IMR-90 (cell line): ENCODE measurements around the gene BCL6. TPM values are rescaled to one million over a fixed set of nuclear protein-coding genes. Genes with fewer than 3 reads are reported as not detected.
A peak's percentile ranks its signal among the peaks of the same experiment; 100 is the strongest.

Experiments used
- ATAC-seq: fragments of 200-7000 bp; cut with Tn5 transposase; 2 replicates; pipeline ENCODE4 v1.9.1; 2020; ENCODE audit warnings: low read depth, mild to moderate bottlenecking, moderate library complexity
- BruUV-seq: library from RNA; stranded (reverse); fragments of 400-500 nt; replicated peaks from 2 replicates; lab custom pipeline; 2021; lab: Mats Ljungman, UMichigan
- CTCF ChIA-PET: fragments of 300-600 bp; formaldehyde crosslinking; extraction: SDS; loops from one replicate; lab custom pipeline; 2021; ENCODE audit warnings: antibody characterized with exemption; lab: Yijun Ruan, JAX
- POLR2A ChIA-PET: fragments of 300-600 bp; sonication (Branson Sonifier 250); formaldehyde crosslinking; loops from one replicate; lab custom pipeline; 2022; ENCODE audit warnings: antibody characterized with exemption; ENCODE audit not compliant: unreplicated experiment; lab: Charles Lee
- DNase-seq: peaks from one replicate; pipeline ENCODE4 v3.0.0; 2013
- H2AFZ ChIP-seq: replicated peaks from 2 replicates; pipeline ENCODE3; 2013; ENCODE audit warnings: low read length, mild to moderate bottlenecking; ENCODE audit not compliant: poor library complexity
- H2AK5ac ChIP-seq: 2 replicates; pipeline ENCODE4 v1.6.1; 2013; ENCODE audit warnings: low read depth, low read length, inconsistent platforms
- H2AK9ac ChIP-seq: replicated peaks from 2 replicates; pipeline ENCODE3; 2013; ENCODE audit warnings: mild to moderate bottlenecking, low read depth, low read length, moderate library complexity; ENCODE audit not compliant: poor library complexity
- H2BK120ac ChIP-seq: 2 replicates; pipeline ENCODE4 v1.6.1; 2013; ENCODE audit warnings: low read depth, low read length, inconsistent platforms
- H2BK15ac ChIP-seq: 3 replicates; pipeline ENCODE4 v1.6.1; 2013; ENCODE audit warnings: low read depth, low read length, inconsistent platforms
- H2BK20ac ChIP-seq: 2 replicates; pipeline ENCODE4 v1.6.1; 2013; ENCODE audit warnings: low read depth, mild to moderate bottlenecking, inconsistent platforms, low read length, moderate library complexity
- H2BK5ac ChIP-seq: 2 replicates; pipeline ENCODE4 v1.6.1; 2013; ENCODE audit warnings: mild to moderate bottlenecking, low read depth, low read length, inconsistent platforms; ENCODE audit not compliant: poor library complexity, severe bottlenecking
- H3K14ac ChIP-seq: replicated peaks from 2 replicates; pipeline ENCODE4 v1.6.1; 2013; ENCODE audit warnings: low read depth, low read length, inconsistent platforms
- H3K18ac ChIP-seq: 2 replicates; pipeline ENCODE4 v1.6.1; 2013; ENCODE audit warnings: low read depth, low read length, control low read depth
- H3K23ac ChIP-seq: 2 replicates; pipeline ENCODE4 v1.6.1; 2013; ENCODE audit warnings: low read depth, low read length, inconsistent platforms
- H3K27ac ChIP-seq: 2 replicates; pipeline ENCODE4 v1.5.1; 2013; ENCODE audit warnings: mild to moderate bottlenecking, control low read depth, low read length; ENCODE audit not compliant: insufficient read depth
- H3K27me3 ChIP-seq: 2 replicates; pipeline ENCODE4 v1.6.1; 2013; ENCODE audit warnings: low read length; ENCODE audit not compliant: control insufficient read depth, insufficient read depth
- H3K36me3 ChIP-seq: 2 replicates; pipeline ENCODE4 v1.6.1; 2013; ENCODE audit warnings: low read length, mixed read lengths; ENCODE audit not compliant: control insufficient read depth, insufficient read depth
- H3K4ac ChIP-seq: 2 replicates; pipeline ENCODE4 v1.6.1; 2013; ENCODE audit warnings: low read depth, low read length, inconsistent platforms
- H3K4me1 ChIP-seq: 2 replicates; pipeline ENCODE4 v1.6.1; 2013; ENCODE audit warnings: low read length, mixed read lengths; ENCODE audit not compliant: control insufficient read depth, insufficient read depth
- H3K4me2 ChIP-seq: 2 replicates; pipeline ENCODE4 v1.6.1; 2013; ENCODE audit warnings: low read depth, mild to moderate bottlenecking, control low read depth, low read length, moderate library complexity
- H3K4me3 ChIP-seq: 2 replicates; pipeline ENCODE4 v1.5.1; 2013; ENCODE audit warnings: low read depth, mild to moderate bottlenecking, control low read depth, low read length, moderate library complexity; ENCODE audit not compliant: insufficient read depth
- H3K56ac ChIP-seq: 2 replicates; pipeline ENCODE4 v1.6.1; 2013; ENCODE audit warnings: low read length, inconsistent platforms; ENCODE audit not compliant: insufficient read depth; ENCODE audit errors: extremely low read depth
- H3K79me1 ChIP-seq, 2 experiments: 2 replicates each; pipeline ENCODE4 v1.6.1; 2013; ENCODE audit warnings: low read length in 2 of 2, inconsistent platforms in 1 of 2, low read depth in 1 of 2
- H3K9ac ChIP-seq: 2 replicates; pipeline ENCODE4 v1.6.1; 2013; ENCODE audit warnings: low read depth, low read length, control low read depth
- H3K9me1 ChIP-seq: 2 replicates; pipeline ENCODE4 v1.6.1; 2013; ENCODE audit warnings: low read length, inconsistent platforms; ENCODE audit not compliant: insufficient read depth
- H3K9me3 ChIP-seq: 2 replicates; pipeline ENCODE4 v1.6.1; 2013; ENCODE audit warnings: low read length; ENCODE audit not compliant: control insufficient read depth, insufficient read depth
- H4K20me1 ChIP-seq: 2 replicates; pipeline ENCODE4 v1.6.1; 2013; ENCODE audit warnings: low read length, inconsistent platforms; ENCODE audit not compliant: insufficient read depth
- H4K5ac ChIP-seq: 2 replicates; pipeline ENCODE4 v1.6.1; 2013; ENCODE audit warnings: mild to moderate bottlenecking, low read depth, low read length, control low read depth
- H4K8ac ChIP-seq, 2 experiments: 2 replicates each; pipeline ENCODE4 v1.6.1; 2013; ENCODE audit warnings: low read depth in 2 of 2, low read length in 2 of 2, control low read depth in 1 of 2, inconsistent platforms in 1 of 2
- H4K91ac ChIP-seq: 2 replicates; pipeline ENCODE4 v1.6.1; 2013; ENCODE audit warnings: low read depth, low read length, inconsistent platforms; ENCODE audit not compliant: insufficient read depth
- BHLHE40 ChIP-seq: fragments of 150-350 bp; IDR thresholded peaks from 2 replicates; pipeline ENCODE4 v1.6.1; 2016; ENCODE audit warnings: mild to moderate bottlenecking, low read depth, low read length
- CEBPB ChIP-seq: IDR thresholded peaks from 2 replicates; pipeline ENCODE4 v1.6.1; 2012; ENCODE audit warnings: low read depth, low read length, improper control_type of control experiment
- CHD1 ChIP-seq: IDR thresholded peaks from 2 replicates; pipeline ENCODE4 v1.6.1; 2012; ENCODE audit warnings: low read depth, low read length, improper control_type of control experiment
- CTCF ChIP-seq: conservative IDR thresholded peaks from 2 replicates; pipeline ENCODE4 v1.5.1; 2012; ENCODE audit warnings: mild to moderate bottlenecking, low read depth, low read length, improper control_type of control experiment
- FOS ChIP-seq: fragments of 150-350 bp; IDR thresholded peaks from 2 replicates; pipeline ENCODE4 v1.6.1; 2016; ENCODE audit warnings: low read depth, low read length
- MAZ ChIP-seq: IDR thresholded peaks from 2 replicates; pipeline ENCODE4 v1.6.1; 2012; ENCODE audit warnings: low read depth, mild to moderate bottlenecking, low read length, improper control_type of control experiment, moderate library complexity, borderline replicate concordance
- MXI1 ChIP-seq: IDR thresholded peaks from 2 replicates; pipeline ENCODE4 v1.6.1; 2012; ENCODE audit warnings: low read depth, mild to moderate bottlenecking, low read length, moderate library complexity, borderline replicate concordance
- NFE2L2 ChIP-seq: fragments of 150-350 bp; IDR thresholded peaks from 2 replicates; pipeline ENCODE4 v1.6.1; 2016; ENCODE audit warnings: low read depth, mild to moderate bottlenecking, low read length
- POLR2A ChIP-seq: IDR thresholded peaks from 2 replicates; pipeline ENCODE4 v1.6.1; 2012; ENCODE audit warnings: mild to moderate bottlenecking, low read depth, low read length
- RAD21 ChIP-seq: IDR thresholded peaks from 2 replicates; pipeline ENCODE4 v1.6.1; 2012; ENCODE audit warnings: low read length, improper control_type of control experiment
- RCOR1 ChIP-seq: IDR thresholded peaks from 2 replicates; pipeline ENCODE4 v1.6.1; 2012; ENCODE audit warnings: mild to moderate bottlenecking, low read length, improper control_type of control experiment; ENCODE audit not compliant: insufficient replicate concordance
- RFX5 ChIP-seq: IDR thresholded peaks from 2 replicates; pipeline ENCODE4 v1.8.0; 2012; ENCODE audit warnings: low read depth, mild to moderate bottlenecking, low read length, moderate library complexity
- SMC3 ChIP-seq: fragments of 150-350 bp; IDR thresholded peaks from 2 replicates; pipeline ENCODE4 v1.6.1; 2016; ENCODE audit warnings: low read depth, mild to moderate bottlenecking, antibody characterized with exemption, low read length, moderate library complexity
- WGBS, 2 experiments: methylation state at CpG; one replicate each; pipeline versions ENCODE4 v1.1.5 to v1.1.7; 2013; ENCODE audit warnings: missing lambda C conversion rate in 2 of 2; ENCODE audit not compliant: insufficient read length in 1 of 2; ENCODE audit errors: extremely low coverage in 2 of 2; 5-methylcytosine and 5-hydroxymethylcytosine counted together
- dilution Hi-C: fragments of 300-500 bp; cut with HindIII; formaldehyde crosslinking; loops from one replicate; pipeline ENCODE4 v1.14.3; 2018; ENCODE audit warnings: low sequenced_read_pairs; ENCODE audit not compliant: unreplicated experiment
- in situ Hi-C: fragments of 300-500 bp; cut with MboI; formaldehyde crosslinking; loops from 3 replicates; pipeline ENCODE4 v1.14.3; 2019; ENCODE audit warnings: low sequenced_read_pairs, inconsistent platforms, mixed read lengths
- intact Hi-C: fragments of 100-400 bp; cut with micrococcal nuclease; formaldehyde crosslinking; loops from 2 replicates; pipeline ENCODE4 v1.10.0; 2022
- polyA plus RNA-seq, 3 experiments: library from polyadenylated mRNA; depleted of rRNA; stranded (reverse); fragments of >200 nt; gene quantifications; 2 replicates each; pipeline ENCODE4 v1.2.3, GENCODE V29; 2012; ENCODE audit warnings: low replicate concordance in 1 of 3
- total RNA-seq: library from RNA; depleted of rRNA; stranded (reverse); fragments of >200 nt; gene quantifications from 2 replicates; pipeline ENCODE4 v1.2.3, GENCODE V29; 2012
- TF ChIP-seq, protein P1 (sequence below): fragments of 150-350 bp; IDR thresholded peaks from 2 replicates; pipeline ENCODE4 v1.6.1; 2017; ENCODE audit warnings: mild to moderate bottlenecking, antibody characterized with exemption, low read length, low read depth

Gene BCL6
- total and polyA plus RNA-seq, 2 of the 4 experiments (the other 2 are of a cell fraction) = 19.7 to 22.6 TPM

DNA sequence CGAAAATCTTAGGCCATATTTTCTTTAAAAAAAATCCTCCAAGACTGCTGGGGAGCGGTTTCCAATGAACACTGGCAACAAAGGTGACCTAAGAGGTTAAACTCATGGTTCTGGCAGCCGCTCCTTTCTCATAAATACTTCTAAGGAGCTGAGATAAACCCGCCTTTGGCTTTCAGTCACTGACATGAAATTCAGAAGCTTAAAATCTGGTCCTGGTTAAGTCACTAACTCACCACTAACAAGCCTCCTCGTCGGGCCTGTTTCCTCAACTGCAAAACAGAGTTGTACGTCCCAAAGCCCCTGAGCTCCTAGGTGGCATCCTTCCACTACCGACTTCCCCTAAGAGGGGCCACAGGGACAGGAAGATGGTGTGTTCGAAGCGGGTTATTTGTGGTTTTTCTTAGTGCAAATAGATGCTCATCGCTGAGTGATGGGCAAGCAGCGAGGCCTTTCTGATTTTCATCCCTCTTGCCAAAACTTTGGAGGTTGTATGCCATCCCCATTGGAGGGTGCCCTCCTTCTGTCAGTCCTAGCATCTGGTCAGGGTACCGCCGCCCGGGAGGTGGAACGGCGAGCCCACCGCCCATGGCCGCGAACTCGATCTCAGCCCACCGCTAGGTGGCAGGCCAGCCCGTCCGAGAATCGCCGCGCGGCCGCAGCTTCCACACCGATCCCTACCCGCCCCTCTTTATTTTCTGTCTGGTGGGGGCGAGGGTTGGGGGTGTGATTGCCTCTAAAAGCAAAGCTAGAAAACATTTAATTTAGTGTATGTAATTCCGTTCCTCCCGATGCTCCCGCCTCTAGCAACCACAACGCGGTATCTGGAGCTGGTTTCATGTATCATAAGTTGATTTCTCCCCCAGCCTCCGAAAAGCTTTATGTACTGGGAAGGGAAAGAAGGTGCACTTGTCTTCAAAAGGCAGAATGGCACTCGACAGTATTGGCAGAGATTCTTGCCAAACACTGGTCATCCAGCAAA is 4.6 kb downstream of the BCL6 start:
- H4K91ac ChIP-seq = peak overlapping the region; percentile 65
- in situ Hi-C loops = loop anchor here (5.0 to 25.0 kb wide), 7 partner anchors 434 to 1212 kb away; no protein-coding TSS in a partner anchor
- no TSS peak for BruUV-seq
- TF ChIP-seq RFX5 (no peak), CTCF (peak; percentile 72), POLR2A (peak; percentile 11; the same call in 1 of the 2 replicates), CHD1 (no peak), CEBPB (no peak), RCOR1 (no peak), BHLHE40 (no peak), NFE2L2 (no peak), MAZ (peak; percentile 67; the same call in 1 of the 2 replicates), RAD21 (peak; percentile 74), SMC3 (peak; percentile 43; the same call in 1 of the 2 replicates), MXI1 (no peak), FOS (no peak)
- TF ChIP-seq, protein P1, sequence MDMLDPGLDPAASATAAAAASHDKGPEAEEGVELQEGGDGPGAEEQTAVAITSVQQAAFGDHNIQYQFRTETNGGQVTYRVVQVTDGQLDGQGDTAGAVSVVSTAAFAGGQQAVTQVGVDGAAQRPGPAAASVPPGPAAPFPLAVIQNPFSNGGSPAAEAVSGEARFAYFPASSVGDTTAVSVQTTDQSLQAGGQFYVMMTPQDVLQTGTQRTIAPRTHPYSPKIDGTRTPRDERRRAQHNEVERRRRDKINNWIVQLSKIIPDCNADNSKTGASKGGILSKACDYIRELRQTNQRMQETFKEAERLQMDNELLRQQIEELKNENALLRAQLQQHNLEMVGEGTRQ = no peak

More for the DNA sequence above, 4.6 kb downstream of the BCL6 start:
- Histone ChIP-seq H3K9me3 (no peaks in the 10 kb centered on the region), H3K4me2 (peak overlapping the region; percentile 99), H3K27me3 (no peaks in the 10 kb centered on the region), H4K5ac (peak overlapping the region; percentile 88), H2AK9ac (peak overlapping the region; percentile 89), H3K9ac (peak overlapping the region; percentile 88), H3K14ac (peak overlapping the region; percentile 90), H2AK5ac (peak overlapping the region; percentile 94), H3K4me3 (peak overlapping the region; percentile 46), H3K4me1 (peaks cover 20% of the 10 kb centered on the region), H3K4ac (peak overlapping the region; percentile 93), H2AFZ (peak overlapping the region; percentile 92), H3K9me1 (peaks cover 12% of the 10 kb centered on the region; the same call in 1 of the 2 replicates), H4K20me1 (peaks cover 56% of the 10 kb centered on the region), H2BK20ac (peak overlapping the region; percentile 76), H2BK5ac (peak overlapping the region; percentile 86), H2BK15ac (peak overlapping the region; percentile 77; the same call in 2 of the 3 replicates), H3K56ac (peak overlapping the region; percentile 84), H3K18ac (peak overlapping the region; percentile 96), H2BK120ac (peak overlapping the region; percentile 76), H3K27ac (peak overlapping the region; percentile 97), H4K8ac (peak overlapping the region; percentile 68 to 91), H3K79me1 (peaks cover 14 to 75% of the 10 kb centered on the region in 2 experiments), H3K23ac (peak overlapping the region; percentile 97), H3K36me3 (no peaks in the 10 kb centered on the region)
- ChIA-PET POLR2A (interaction anchor here (0.6 to 1.0 kb wide), 4 partner anchors 239 to 1249 kb away, joined by 3 to 4 read pairs (median 3); partner anchors contain the start of gene LPP), CTCF (interaction anchor here (0.5 to 4.5 kb wide), 43 partner anchors 10 to 1492 kb away, joined by 3 to 96 read pairs (median 3); no protein-coding TSS in a partner anchor)
- ATAC-seq (no peak), DNase-seq (peak; percentile 72)
- dilution Hi-C loops = loop anchor here (10.0 to 25.0 kb wide), 2 partner anchors 572 to 1214 kb away; no protein-coding TSS in a partner anchor
- intact Hi-C loops = loop anchor here (1.0 to 5.0 kb wide), 8 partner anchors 312 to 1408 kb away; no protein-coding TSS in a partner anchor
- WGBS, 2 experiments = 0% methylated on average over 4 of the region's 39 CpGs; no CpG with 5 or more reads in 1 of the 2 experiments
